SU-DHL-6 (cell line): ENCODE results near the gene AP5Z1.

Source experiments
- CTCF ChIP-seq: fragments of 200-600 bp; sonication (generic); IDR thresholded peaks from one replicate; pipeline ENCODE4 v1.5.1; 2017; ENCODE audit warnings: antibody characterized with exemption, mild to moderate bottlenecking, low read length, moderate library complexity; ENCODE audit not compliant: insufficient read depth, poor library complexity, severe bottlenecking
- EZH2phosphoT487 ChIP-seq: fragments of 200-600 bp; sonication (generic), shearing (Covaris generic); conservative IDR thresholded peaks from 2 replicates; pipeline ENCODE4 v1.6.1; 2018; ENCODE audit warnings: mild to moderate bottlenecking, antibody characterized with exemption, low read length, moderate library complexity, mixed read lengths

GRCh38 chr7:4822677-4823076 lies 47.3 kb downstream of the AP5Z1 start:
- TF ChIP-seq CTCF (no peak), EZH2phosphoT487 (no peak)
